Right ventricle myocardium inferior (tissue), 1 donor: ENCODE data around the gene HIC2. TPM values are rescaled to one million over a fixed set of nuclear protein-coding genes. Genes with fewer than 3 reads are reported as not detected.
"Not testable (repeated sequence)": the region's sequence is repeated elsewhere in the genome, so short reads cannot be mapped to it uniquely, and the experiment has no call there.

Experiments used
- ATAC-seq: fragments of 200-7000 bp; cut with Tn5 transposase; one replicate; pipeline ENCODE4 v1.9.1; 2020; ENCODE audit warnings: mild to moderate bottlenecking, moderate library complexity
- DNase-seq: peaks from one replicate; pipeline ENCODE4 v3.0.0; 2021; ENCODE audit errors: missing footprints
- intact Hi-C: fragments of 100-400 bp; cut with DNase I; formaldehyde crosslinking; loops from one replicate; pipeline ENCODE4 v1.11.0; 2022
- total RNA-seq: library from RNA; stranded (reverse); fragmentation: NEBNext Ultra II Directional; extraction: Animal tissue kit (Norgen Biotek cat#: 25700); gene quantifications from one replicate; pipeline ENCODE4 v1.2.1, GENCODE V29; 2021
- donor health status: DM: no; HTN: yes; CAD: no; lungs with severe emphysema.

HIC2 gene
- total RNA-seq, 1 donor from 2014 or later: 1.4 TPM

- DNase-seq (no peak), ATAC-seq (no peak)
- intact Hi-C loops: no loop called here
These were observed 30.7 kb downstream of the HIC2 start for GRCh38 chr22:21447694-21448402.

DNA sequence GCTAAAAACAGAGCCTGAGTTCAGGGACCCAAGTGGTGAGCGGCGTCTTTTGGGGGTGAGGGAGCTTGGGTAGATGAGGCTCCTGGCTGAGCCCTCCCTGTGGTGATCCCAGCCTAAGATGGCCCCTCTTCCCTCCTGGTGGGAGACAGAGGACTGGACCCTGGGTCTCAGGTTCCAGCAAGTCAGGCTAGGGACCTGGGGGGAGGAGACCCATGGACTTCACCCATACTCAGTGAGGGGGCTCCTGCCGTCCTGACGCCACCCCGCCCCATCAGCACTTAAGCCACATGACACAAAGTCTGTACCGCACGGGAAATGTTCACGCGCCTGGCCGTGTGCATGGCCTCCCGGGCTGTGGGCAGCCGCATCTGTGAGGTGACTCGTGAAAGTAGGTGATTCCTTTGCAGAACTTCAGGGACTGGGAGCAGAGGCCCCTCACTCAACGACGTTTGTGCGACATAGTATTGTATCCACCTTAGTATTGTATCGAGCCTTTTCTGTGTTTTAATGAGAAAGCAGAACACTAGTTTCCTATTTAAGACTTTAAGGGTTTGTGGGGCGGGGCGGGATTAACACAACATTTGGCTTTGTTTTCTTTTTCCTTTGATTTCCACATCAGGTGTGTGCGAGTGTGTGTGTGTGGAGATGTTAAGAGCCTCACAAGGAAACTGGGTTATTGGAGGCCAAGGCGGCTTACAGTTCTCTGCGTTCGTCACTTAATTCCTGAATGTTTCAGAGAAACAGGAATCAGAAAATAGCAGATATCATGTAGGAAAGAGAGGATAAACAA lies 31.7 kb downstream of the HIC2 start:
- no peak for ATAC-seq
- intact Hi-C loops: no loop called here
- DNase-seq: no peak

- no peak for DNase-seq
- intact Hi-C loops: no loop called here
- no peak for ATAC-seq
These were observed 32.6 kb downstream of the HIC2 start for GRCh38 chr22:21449531-21450319.

DNA sequence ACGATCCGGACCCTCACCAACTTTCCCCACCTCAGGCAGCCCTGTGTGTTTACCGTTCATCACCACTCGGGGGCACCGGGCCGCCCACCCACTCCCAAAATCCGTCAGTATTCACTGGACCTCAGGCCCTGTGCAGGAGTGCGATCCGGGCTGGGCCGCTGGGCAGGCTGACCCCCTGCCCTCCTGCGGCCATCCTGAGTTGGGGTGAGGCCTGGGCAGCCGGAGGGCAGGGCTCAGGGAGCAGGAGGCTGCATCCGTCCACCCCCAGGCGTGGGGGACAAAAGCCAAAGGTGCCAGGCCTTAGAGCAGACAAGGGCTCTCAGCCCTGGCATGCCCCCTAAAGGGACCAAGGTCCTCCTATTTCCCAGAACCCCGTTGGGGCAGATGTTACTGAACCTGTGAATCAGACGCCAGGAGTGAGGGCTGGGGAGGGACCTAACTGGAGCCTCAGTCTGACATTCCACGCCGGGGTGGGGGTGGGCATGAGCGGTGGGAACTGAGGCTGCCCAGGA lies 33.2 kb downstream of the HIC2 start:
- DNase-seq: no peak

DNA sequence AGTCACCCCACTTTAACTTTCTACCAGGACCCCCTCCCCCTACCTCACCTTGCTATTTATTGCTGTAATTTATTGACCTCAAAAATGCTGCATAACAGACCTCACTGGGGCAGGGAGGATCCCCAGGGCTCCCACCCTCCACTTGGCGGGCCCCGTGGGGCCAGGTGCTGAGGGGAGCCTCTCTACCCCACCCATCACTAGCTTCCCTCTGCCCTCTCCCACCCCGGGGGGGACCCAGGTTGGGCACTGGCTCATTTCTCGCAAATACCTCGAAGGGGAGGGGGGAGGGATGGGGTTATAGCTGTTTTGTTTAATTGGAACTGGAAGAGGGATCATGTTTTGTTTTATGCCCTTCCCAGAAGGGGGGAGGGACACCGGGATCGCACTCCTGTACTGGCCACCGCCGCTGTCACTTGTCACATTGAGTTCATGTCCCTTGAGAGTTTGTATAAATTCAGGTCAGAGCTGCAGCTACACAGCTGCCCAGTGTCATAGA lies 33.7 kb downstream of the HIC2 start:
- no peak for DNase-seq
- intact Hi-C loops: no loop called here
- no peak for ATAC-seq

More for the DNA sequence above, 33.2 kb downstream of the HIC2 start:
- ATAC-seq: no peak
- intact Hi-C loops: no loop called here

- intact Hi-C loops: no loop called here
- DNase-seq: no peak
- no peak for ATAC-seq
These were observed 34.7 kb downstream of the HIC2 start for GRCh38 chr22:21451545-21452520.

- ATAC-seq, DNase-seq, intact Hi-C loops: not testable (repeated sequence)
These were observed 35.5 kb downstream of the HIC2 start for GRCh38 chr22:21452666-21453065.

- DNase-seq, ATAC-seq, intact Hi-C loops: not testable (repeated sequence)
These were observed 37.8 kb downstream of the HIC2 start for GRCh38 chr22:21454998-21455333.

- intact Hi-C loops: no loop called here
- no peak for DNase-seq
- no peak for ATAC-seq
These were observed 38.3 kb downstream of the HIC2 start for GRCh38 chr22:21455334-21456089.

DNA sequence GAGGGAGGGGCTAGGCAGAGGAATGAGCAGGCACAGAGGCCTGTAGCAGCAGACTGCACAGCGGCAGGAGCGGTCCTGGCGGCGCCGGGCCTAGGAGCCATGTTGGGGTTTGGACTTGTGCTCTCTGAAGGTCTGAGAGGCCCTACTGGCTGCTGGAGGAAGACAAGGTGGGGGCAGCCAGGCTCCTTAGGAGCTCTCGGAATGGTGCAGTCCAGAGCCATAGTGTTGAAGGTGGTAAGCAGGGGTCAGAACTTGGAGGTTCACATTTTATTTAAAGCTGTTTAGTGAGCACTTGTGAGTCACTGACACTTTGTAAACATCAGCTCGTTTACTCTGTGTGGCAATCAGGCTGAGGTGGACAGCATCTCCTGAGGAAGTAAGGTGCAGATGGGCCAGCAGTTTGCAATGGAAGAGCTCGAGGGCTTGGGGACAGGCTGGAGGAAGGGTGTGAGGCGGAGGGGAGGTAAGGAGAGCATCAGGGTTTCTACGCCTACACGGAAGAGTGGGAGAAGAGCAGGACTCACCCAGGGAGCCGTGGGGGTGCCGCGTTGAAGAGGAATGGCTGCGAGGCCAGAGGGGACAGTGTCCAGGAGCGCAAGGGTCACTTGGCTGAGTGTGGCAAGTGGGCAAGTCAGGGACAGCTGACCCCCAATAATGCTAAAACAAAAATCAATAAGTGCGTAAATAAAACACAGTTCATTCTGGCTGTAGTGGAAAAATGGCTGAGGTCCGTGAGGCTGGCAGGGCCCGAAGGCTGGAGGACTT lies 40.0 kb downstream of the HIC2 start:
- ATAC-seq: no peak
- intact Hi-C loops: no loop called here
- DNase-seq: no peak

- DNase-seq, intact Hi-C loops, ATAC-seq: not testable (repeated sequence)
These were observed 45.5 kb downstream of the HIC2 start for GRCh38 chr22:21462672-21463071.

DNA sequence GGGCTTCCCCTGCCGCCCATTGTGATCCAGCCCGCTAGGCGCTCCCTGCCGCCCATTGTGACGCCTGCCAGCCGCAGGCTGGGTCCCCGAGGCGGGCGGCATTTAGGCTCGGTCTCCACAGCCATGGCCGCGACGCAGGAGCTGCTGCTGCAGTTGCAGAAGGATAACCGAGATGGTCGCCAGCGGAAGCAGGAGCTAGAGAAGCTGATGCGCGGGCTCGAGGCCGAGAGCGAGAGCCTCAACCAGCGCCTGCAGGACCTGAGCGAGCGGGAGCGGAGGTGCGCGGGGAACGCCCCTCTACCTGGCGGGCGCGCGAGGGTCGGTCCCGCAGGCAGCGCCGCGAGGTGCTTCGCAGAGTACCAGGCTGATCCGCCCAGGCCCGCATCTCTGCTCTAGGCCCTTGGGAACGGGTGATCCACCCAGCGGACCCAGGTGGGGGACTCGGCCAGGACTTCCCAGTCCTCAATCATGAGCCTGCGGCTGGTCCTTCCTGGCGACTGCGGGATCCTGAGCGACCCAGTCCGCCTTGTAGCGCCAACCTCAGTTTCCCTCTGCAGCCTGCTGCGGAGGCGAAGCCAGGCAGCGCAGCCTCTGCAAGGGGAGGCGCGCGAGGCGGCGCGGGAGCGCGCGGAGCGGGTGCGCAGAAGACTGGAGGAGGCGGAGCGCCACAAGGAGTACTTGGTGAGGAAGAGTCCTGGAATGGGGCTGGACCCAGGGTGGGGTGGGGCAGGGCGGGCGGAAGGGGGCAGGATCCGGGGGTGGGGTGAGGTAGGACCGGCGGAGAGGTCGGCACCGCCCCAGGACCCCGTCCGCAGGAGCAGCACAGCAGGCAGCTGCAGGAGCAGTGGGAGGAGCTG lies 50.4 kb downstream of the HIC2 start, which contains the start of gene TMEM191C:
TMEM191C (plus strand) TSS at position 51 of the 857 bp plus-strand sequence; CDS start at position 124, 73 bp downstream.
- intact Hi-C loops, DNase-seq: not testable (repeated sequence)
- ATAC-seq: peak; percentile 64

GRCh38 chr22:21468194-21469096 lies 51.3 kb downstream of the HIC2 start:
- intact Hi-C loops: not testable (repeated sequence)
- DNase-seq: peak; percentile 96
- ATAC-seq: peak; percentile 98
